HEK293 (cell line): ENCODE results near the gene TRIM40.

Source experiments
- CTCF ChIA-PET: fragments of 350-600 bp; formaldehyde crosslinking; extraction: SDS; loops from one replicate; lab custom pipeline; 2021; ENCODE audit warnings: antibody characterized with exemption; lab: Yijun Ruan, JAX
- POLR2A ChIA-PET: fragments of 300-600 bp; formaldehyde crosslinking; extraction: SDS; loops from one replicate; lab custom pipeline; 2020; ENCODE audit warnings: antibody characterized with exemption, inconsistent platforms; lab: Yijun Ruan, JAX
- H3K27ac ChIP-seq: fragments of 200-500 bp; sonication (Bioruptor generic); 2 replicates; pipeline ENCODE4 v1.5.1; 2014; ENCODE audit warnings: low read depth, low read length, control low read depth, inconsistent platforms; ENCODE audit errors: extremely low read depth
- H3K36me3 ChIP-seq, 2 experiments: fragments of 200-500 bp in 1 of 2; sonication (Bioruptor generic) in 1 of 2; 1 replicate in 1 of 2; 2 replicates in 1 of 2; pipeline ENCODE4 v1.5.1; 2014 to 2017; ENCODE audit warnings: inconsistent platforms in 2 of 2, low read length in 2 of 2; ENCODE audit not compliant: control insufficient read depth in 2 of 2, insufficient read depth in 1 of 2
- H3K4me1 ChIP-seq: fragments of 200-500 bp; sonication (Bioruptor generic); 2 replicates; pipeline ENCODE4 v1.5.1; 2014; ENCODE audit warnings: mild to moderate bottlenecking, low read length, inconsistent platforms; ENCODE audit not compliant: control insufficient read depth, insufficient read depth
- H3K4me3 ChIP-seq: 2 replicates; pipeline ENCODE4 v1.5.1; 2011; ENCODE audit warnings: low read depth, mild to moderate bottlenecking, control low read depth, low read length, moderate library complexity
- H3K9me3 ChIP-seq: fragments of 200-500 bp; sonication (Bioruptor generic); 2 replicates; pipeline ENCODE4 v1.5.1; 2014; ENCODE audit warnings: low read depth, low read length, inconsistent platforms; ENCODE audit not compliant: control insufficient read depth, insufficient read depth
- GLIS2 ChIP-seq: fragments of 450-650 bp; formaldehyde crosslinking; IDR thresholded peaks from 2 replicates; pipeline ENCODE4 v1.5.1; 2016; ENCODE audit warnings: missing biosample characterization, missing genetic modification characterization
- HOXD13 ChIP-seq: sonication (generic); formaldehyde crosslinking; IDR thresholded peaks from 2 replicates; pipeline ENCODE4 v1.8.0; 2022; ENCODE audit warnings: missing genetic modification reagents, borderline replicate concordance
- KLF1 ChIP-seq: fragments of 450-650 bp; formaldehyde crosslinking; IDR thresholded peaks from 2 replicates; pipeline ENCODE4 v1.5.1; 2016; ENCODE audit warnings: missing biosample characterization, missing genetic modification characterization
- KLF7 ChIP-seq: fragments of 450-650 bp; formaldehyde crosslinking; IDR thresholded peaks from 2 replicates; pipeline ENCODE4 v1.5.1; 2016; ENCODE audit warnings: missing biosample characterization, missing genetic modification characterization, borderline replicate concordance
- TSHZ1 ChIP-seq: fragments of 450-650 bp; formaldehyde crosslinking; IDR thresholded peaks from 2 replicates; pipeline ENCODE4 v1.5.1; 2016; ENCODE audit warnings: missing biosample characterization, missing genetic modification characterization, borderline replicate concordance
- ZBTB7A ChIP-seq: fragments of 450-650 bp; formaldehyde crosslinking; IDR thresholded peaks from 2 replicates; pipeline ENCODE4 v1.5.1; 2016; ENCODE audit warnings: low read depth, missing biosample characterization, missing genetic modification characterization
- ZBTB8A ChIP-seq: fragments of 450-650 bp; formaldehyde crosslinking; IDR thresholded peaks from 2 replicates; pipeline ENCODE4 v1.5.1; 2016; ENCODE audit warnings: missing biosample characterization, missing genetic modification characterization
- ZFP37 ChIP-seq: fragments of 450-650 bp; formaldehyde crosslinking; IDR thresholded peaks from 2 replicates; pipeline ENCODE4 v1.5.1; 2016; ENCODE audit warnings: missing biosample characterization, missing genetic modification characterization
- ZFP69B ChIP-seq: fragments of 450-650 bp; formaldehyde crosslinking; IDR thresholded peaks from 2 replicates; pipeline ENCODE4 v1.5.1; 2016; ENCODE audit warnings: missing biosample characterization, missing genetic modification characterization
- ZNF155 ChIP-seq: fragments of 450-650 bp; formaldehyde crosslinking; IDR thresholded peaks from 2 replicates; pipeline ENCODE4 v1.5.1; 2016; ENCODE audit warnings: missing biosample characterization, missing genetic modification characterization
- ZNF24 ChIP-seq: fragments of 450-650 bp; formaldehyde crosslinking; IDR thresholded peaks from 2 replicates; pipeline ENCODE4 v1.5.1; 2016; ENCODE audit warnings: missing biosample characterization, missing genetic modification characterization
- ZNF292 ChIP-seq: fragments of 450-650 bp; formaldehyde crosslinking; IDR thresholded peaks from 2 replicates; pipeline ENCODE4 v1.5.1; 2016; ENCODE audit warnings: low read depth, missing biosample characterization, missing genetic modification characterization, borderline replicate concordance
- ZNF311 ChIP-seq: fragments of 450-650 bp; formaldehyde crosslinking; IDR thresholded peaks from 2 replicates; pipeline ENCODE4 v1.5.1; 2017; ENCODE audit warnings: missing biosample characterization, missing genetic modification characterization, borderline replicate concordance
- ZNF324 ChIP-seq: fragments of 450-650 bp; formaldehyde crosslinking; IDR thresholded peaks from 2 replicates; pipeline ENCODE4 v1.5.1; 2016; ENCODE audit warnings: missing biosample characterization, missing genetic modification characterization
- ZNF335 ChIP-seq: fragments of 450-650 bp; formaldehyde crosslinking; conservative IDR thresholded peaks from 2 replicates; pipeline ENCODE4 v1.5.1; 2016; ENCODE audit warnings: missing biosample characterization, missing genetic modification characterization
- ZNF510 ChIP-seq: fragments of 450-650 bp; formaldehyde crosslinking; IDR thresholded peaks from 2 replicates; pipeline ENCODE4 v1.5.1; 2018; ENCODE audit warnings: mild to moderate bottlenecking, missing genetic modification characterization, missing biosample characterization; ENCODE audit not compliant: insufficient replicate concordance
- ZNF596 ChIP-seq: fragments of 450-650 bp; IDR thresholded peaks from 2 replicates; pipeline ENCODE4 v1.5.0; 2018; ENCODE audit warnings: missing biosample characterization, mild to moderate bottlenecking, missing genetic modification characterization, moderate library complexity
- ZNF600 ChIP-seq: fragments of 450-650 bp; formaldehyde crosslinking; IDR thresholded peaks from 2 replicates; pipeline ENCODE4 v1.5.1; 2016; ENCODE audit warnings: missing biosample characterization, missing genetic modification characterization
- ZNF76 ChIP-seq: fragments of 450-650 bp; formaldehyde crosslinking; IDR thresholded peaks from 2 replicates; pipeline ENCODE4; 2016; ENCODE audit warnings: low read depth, missing biosample characterization, missing genetic modification characterization, borderline replicate concordance
- ZSCAN30 ChIP-seq: fragments of 450-650 bp; IDR thresholded peaks from 2 replicates; pipeline ENCODE4 v1.5.1; 2018; ENCODE audit warnings: missing biosample characterization, mild to moderate bottlenecking, missing genetic modification characterization, moderate library complexity
- ZXDB ChIP-seq: fragments of 450-650 bp; formaldehyde crosslinking; IDR thresholded peaks from 2 replicates; pipeline ENCODE4 v1.5.1; 2016; ENCODE audit warnings: missing biosample characterization, missing genetic modification characterization
- TF ChIP-seq, protein P1 (sequence below): fragments of 450-650 bp; formaldehyde crosslinking; IDR thresholded peaks from 2 replicates; pipeline ENCODE4 v1.5.1; 2016; ENCODE audit warnings: missing biosample characterization, missing genetic modification characterization
- TF ChIP-seq, protein P2 (sequence below): fragments of 450-650 bp; formaldehyde crosslinking; IDR thresholded peaks from 2 replicates; pipeline ENCODE4 v1.5.1; 2016; ENCODE audit warnings: missing biosample characterization, missing genetic modification characterization
- TF ChIP-seq, protein P3 (sequence below): fragments of 450-650 bp; formaldehyde crosslinking; IDR thresholded peaks from 2 replicates; pipeline ENCODE4 v1.5.1; 2016; ENCODE audit warnings: missing biosample characterization, missing genetic modification characterization
- TF ChIP-seq, protein P4 (sequence below): fragments of 450-650 bp; formaldehyde crosslinking; conservative IDR thresholded peaks from 2 replicates; pipeline ENCODE4 v1.5.1; 2016; ENCODE audit warnings: low read depth, missing biosample characterization, missing genetic modification characterization

TRIM40 gene

DNA sequence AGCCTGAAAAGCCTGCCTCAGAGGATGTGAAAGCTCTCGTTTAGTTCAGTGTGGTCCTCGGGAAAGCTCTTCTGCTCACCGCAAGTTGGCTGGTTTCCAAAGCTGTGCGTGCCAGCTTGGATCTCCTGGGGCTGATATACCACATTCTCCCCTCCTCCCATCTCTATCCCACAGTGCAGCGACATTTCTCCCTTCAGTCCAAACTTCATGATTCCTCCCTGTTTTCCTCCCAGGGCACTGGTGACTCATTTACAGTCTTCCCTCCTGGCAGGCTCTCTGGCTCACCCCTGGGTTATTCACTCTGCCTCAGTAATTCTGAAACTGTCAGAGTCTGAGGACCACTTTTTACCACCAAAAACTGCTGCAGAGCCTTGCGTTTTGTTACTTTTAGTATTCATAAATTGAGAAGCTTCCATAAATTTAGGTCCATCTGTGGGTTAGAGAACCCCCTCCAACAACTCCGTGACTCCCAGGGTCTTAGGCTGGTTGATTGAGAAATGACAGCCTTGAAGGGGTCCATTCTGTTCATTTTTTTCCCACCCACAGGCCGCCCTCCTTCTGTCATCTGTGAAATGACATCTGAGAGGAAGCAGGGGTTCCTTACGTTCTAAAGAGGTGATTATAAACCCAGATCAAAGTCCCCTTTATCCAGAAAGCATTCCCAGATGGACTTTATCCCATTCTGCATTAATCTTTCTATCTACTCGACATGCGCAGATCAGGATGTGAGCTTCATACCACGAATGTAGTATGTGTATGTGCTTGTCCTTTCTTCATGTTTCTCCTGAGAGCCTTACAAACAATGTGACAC is 19.0 kb downstream of the TRIM40 start:
- H3K36me3 ChIP-seq: no peaks in the 10 kb centered on the region
- H3K9me3 ChIP-seq: no peaks in the 10 kb centered on the region
- peaks cover 27% of the 10 kb centered on the region for H3K4me1 ChIP-seq
- H3K27ac ChIP-seq: peak overlapping the region; percentile 67
- H3K4me3 ChIP-seq: no peak overlapping the region
- CTCF ChIA-PET: interaction anchor here (0.6 to 6.3 kb wide), 5 partner anchors 16 to 88 kb away, joined by 3 to 80 read pairs (median 5); partner anchors contain the start of gene PPP1R11
- POLR2A ChIA-PET: interaction anchor here (0.7 to 0.9 kb wide), 3 partner anchors 24 to 94 kb away, joined by 3 to 4 read pairs (median 4); partner anchors contain the start of gene POLR1H
- TF ChIP-seq, protein P1, sequence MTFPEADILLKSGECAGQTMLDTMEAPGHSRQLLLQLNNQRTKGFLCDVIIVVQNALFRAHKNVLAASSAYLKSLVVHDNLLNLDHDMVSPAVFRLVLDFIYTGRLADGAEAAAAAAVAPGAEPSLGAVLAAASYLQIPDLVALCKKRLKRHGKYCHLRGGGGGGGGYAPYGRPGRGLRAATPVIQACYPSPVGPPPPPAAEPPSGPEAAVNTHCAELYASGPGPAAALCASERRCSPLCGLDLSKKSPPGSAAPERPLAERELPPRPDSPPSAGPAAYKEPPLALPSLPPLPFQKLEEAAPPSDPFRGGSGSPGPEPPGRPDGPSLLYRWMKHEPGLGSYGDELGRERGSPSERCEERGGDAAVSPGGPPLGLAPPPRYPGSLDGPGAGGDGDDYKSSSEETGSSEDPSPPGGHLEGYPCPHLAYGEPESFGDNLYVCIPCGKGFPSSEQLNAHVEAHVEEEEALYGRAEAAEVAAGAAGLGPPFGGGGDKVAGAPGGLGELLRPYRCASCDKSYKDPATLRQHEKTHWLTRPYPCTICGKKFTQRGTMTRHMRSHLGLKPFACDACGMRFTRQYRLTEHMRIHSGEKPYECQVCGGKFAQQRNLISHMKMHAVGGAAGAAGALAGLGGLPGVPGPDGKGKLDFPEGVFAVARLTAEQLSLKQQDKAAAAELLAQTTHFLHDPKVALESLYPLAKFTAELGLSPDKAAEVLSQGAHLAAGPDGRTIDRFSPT (tag by site-specific recombination): 0 out of 2 replicates have a peak, but pooled peaks have one; percentile 20
- TF ChIP-seq ZNF24 (tag by site-specific recombination) (peak; percentile 68; the same call in 1 of the 2 replicates), ZNF596 (tag by site-specific recombination) (peak; percentile 14; the same call in 1 of the 2 replicates), ZNF76 (tag by site-specific recombination) (peak; percentile 82), ZFP37 (tag by site-specific recombination) (no peak), ZNF510 (tag by site-specific recombination) (no peak), KLF7 (no peak), KLF1 (peak; percentile 56; the same call in 1 of the 2 replicates), ZNF155 (tag by site-specific recombination) (no peak), HOXD13 (CRISPR knock-in tag) (peak; percentile 95), ZNF292 (tag by site-specific recombination) (no peak), ZSCAN30 (tag by site-specific recombination) (peak; percentile 75; the same call in 1 of the 2 replicates), ZNF311 (tag by site-specific recombination) (no peak), ZNF600 (tag by site-specific recombination) (peak; percentile 64), ZNF324 (tag by site-specific recombination) (0 out of 2 replicates have a peak, but pooled peaks have one; percentile 29), ZBTB8A (tag by site-specific recombination) (peak; percentile 33; the same call in 1 of the 2 replicates), GLIS2 (tag by site-specific recombination) (0 out of 2 replicates have a peak, but pooled peaks have one; percentile 48), ZBTB7A (tag by site-specific recombination) (no peak), ZXDB (tag by site-specific recombination) (peak; percentile 85), TSHZ1 (tag by site-specific recombination) (peak; percentile 65; the same call in 1 of the 2 replicates), ZNF335 (tag by site-specific recombination) (peak; percentile 67), ZFP69B (tag by site-specific recombination) (peak; percentile 79; the same call in 1 of the 2 replicates)
- TF ChIP-seq, protein P2, sequence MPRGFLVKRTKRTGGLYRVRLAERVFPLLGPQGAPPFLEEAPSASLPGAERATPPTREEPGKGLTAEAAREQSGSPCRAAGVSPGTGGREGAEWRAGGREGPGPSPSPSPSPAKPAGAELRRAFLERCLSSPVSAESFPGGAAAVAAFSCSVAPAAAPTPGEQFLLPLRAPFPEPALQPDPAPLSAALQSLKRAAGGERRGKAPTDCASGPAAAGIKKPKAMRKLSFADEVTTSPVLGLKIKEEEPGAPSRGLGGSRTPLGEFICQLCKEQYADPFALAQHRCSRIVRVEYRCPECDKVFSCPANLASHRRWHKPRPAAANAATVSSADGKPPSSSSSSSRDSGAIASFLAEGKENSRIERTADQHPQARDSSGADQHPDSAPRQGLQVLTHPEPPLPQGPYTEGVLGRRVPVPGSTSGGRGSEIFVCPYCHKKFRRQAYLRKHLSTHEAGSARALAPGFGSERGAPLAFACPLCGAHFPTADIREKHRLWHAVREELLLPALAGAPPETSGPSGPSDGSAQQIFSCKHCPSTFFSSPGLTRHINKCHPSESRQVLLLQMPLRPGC (tag by site-specific recombination): peak; percentile 93
- TF ChIP-seq, protein P3, sequence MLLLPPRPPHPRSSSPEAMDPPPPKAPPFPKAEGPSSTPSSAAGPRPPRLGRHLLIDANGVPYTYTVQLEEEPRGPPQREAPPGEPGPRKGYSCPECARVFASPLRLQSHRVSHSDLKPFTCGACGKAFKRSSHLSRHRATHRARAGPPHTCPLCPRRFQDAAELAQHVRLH (tag by site-specific recombination): peak; percentile 51; the same call in 1 of the 2 replicates
- TF ChIP-seq, protein P4, sequence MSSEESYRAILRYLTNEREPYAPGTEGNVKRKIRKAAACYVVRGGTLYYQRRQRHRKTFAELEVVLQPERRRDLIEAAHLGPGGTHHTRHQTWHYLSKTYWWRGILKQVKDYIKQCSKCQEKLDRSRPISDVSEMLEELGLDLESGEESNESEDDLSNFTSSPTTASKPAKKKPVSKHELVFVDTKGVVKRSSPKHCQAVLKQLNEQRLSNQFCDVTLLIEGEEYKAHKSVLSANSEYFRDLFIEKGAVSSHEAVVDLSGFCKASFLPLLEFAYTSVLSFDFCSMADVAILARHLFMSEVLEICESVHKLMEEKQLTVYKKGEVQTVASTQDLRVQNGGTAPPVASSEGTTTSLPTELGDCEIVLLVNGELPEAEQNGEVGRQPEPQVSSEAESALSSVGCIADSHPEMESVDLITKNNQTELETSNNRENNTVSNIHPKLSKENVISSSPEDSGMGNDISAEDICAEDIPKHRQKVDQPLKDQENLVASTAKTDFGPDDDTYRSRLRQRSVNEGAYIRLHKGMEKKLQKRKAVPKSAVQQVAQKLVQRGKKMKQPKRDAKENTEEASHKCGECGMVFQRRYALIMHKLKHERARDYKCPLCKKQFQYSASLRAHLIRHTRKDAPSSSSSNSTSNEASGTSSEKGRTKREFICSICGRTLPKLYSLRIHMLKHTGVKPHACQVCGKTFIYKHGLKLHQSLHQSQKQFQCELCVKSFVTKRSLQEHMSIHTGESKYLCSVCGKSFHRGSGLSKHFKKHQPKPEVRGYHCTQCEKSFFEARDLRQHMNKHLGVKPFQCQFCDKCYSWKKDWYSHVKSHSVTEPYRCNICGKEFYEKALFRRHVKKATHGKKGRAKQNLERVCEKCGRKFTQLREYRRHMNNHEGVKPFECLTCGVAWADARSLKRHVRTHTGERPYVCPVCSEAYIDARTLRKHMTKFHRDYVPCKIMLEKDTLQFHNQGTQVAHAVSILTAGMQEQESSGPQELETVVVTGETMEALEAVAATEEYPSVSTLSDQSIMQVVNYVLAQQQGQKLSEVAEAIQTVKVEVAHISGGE (tag by site-specific recombination): peak; percentile 38; the same call in 1 of the 2 replicates
